Panc1 (cell line): ENCODE results near the gene COX7B2. TPM values are rescaled to one million over a fixed set of nuclear protein-coding genes. Genes with fewer than 3 reads are reported as not detected.

Source experiments
- ATAC-seq: fragments of 200-7000 bp; cut with Tn5 transposase; 2 replicates; pipeline ENCODE4 v1.9.1; 2020; ENCODE audit warnings: mild to moderate bottlenecking, moderate library complexity
- BruUV-seq: library from RNA; stranded (reverse); fragments of 400-500 nt; replicated peaks from 2 replicates; lab custom pipeline; 2021; lab: Mats Ljungman, UMichigan
- CTCF ChIA-PET: fragments of 300-600 bp; sonication (Branson Sonifier 250); formaldehyde crosslinking; loops from one replicate; lab custom pipeline; 2022; ENCODE audit warnings: antibody characterized with exemption; lab: Charles Lee
- POLR2A ChIA-PET: fragments of 300-600 bp; sonication (Branson Sonifier 250); formaldehyde crosslinking; loops from one replicate; lab custom pipeline; 2022; ENCODE audit warnings: antibody characterized with exemption; lab: Charles Lee
- DNase-seq: peaks from one replicate; pipeline ENCODE4 v3.0.0-alpha.2; 2010; ENCODE audit warnings: low read depth, low spot score
- H3K27ac ChIP-seq: 2 replicates; pipeline ENCODE4 v1.5.1; 2011; ENCODE audit warnings: mild to moderate bottlenecking, low read length, inconsistent platforms
- H3K27me3 ChIP-seq: fragments of 200-500 bp; sonication (Bioruptor generic); 2 replicates; pipeline ENCODE4 v1.6.0; 2014; ENCODE audit warnings: low read length, inconsistent platforms; ENCODE audit not compliant: control insufficient read depth, insufficient read depth
- H3K36me3 ChIP-seq: fragments of 200-500 bp; sonication (Bioruptor generic); 2 replicates; pipeline ENCODE4 v1.5.1; 2014; ENCODE audit warnings: inconsistent platforms, mild to moderate bottlenecking, low read length, moderate library complexity; ENCODE audit not compliant: control insufficient read depth, insufficient read depth
- H3K4me1 ChIP-seq: 2 replicates; pipeline ENCODE4 v1.5.1; 2011; ENCODE audit warnings: inconsistent platforms, mild to moderate bottlenecking, low read length, moderate library complexity; ENCODE audit not compliant: control insufficient read depth, insufficient read depth
- H3K4me3 ChIP-seq, 2 experiments: 2 replicates each; pipeline ENCODE4 v1.5.1; 2011 to 2012; ENCODE audit warnings: low read depth in 2 of 2, low read length in 2 of 2, mild to moderate bottlenecking in 2 of 2, inconsistent platforms in 1 of 2, moderate library complexity in 1 of 2
- H3K9me3 ChIP-seq: fragments of 200-500 bp; sonication (Bioruptor generic); 2 replicates; pipeline ENCODE4 v1.5.1; 2014; ENCODE audit warnings: low read depth, mild to moderate bottlenecking, inconsistent platforms, low read length, moderate library complexity; ENCODE audit not compliant: control insufficient read depth, insufficient read depth
- CTCF ChIP-seq: fragments of 450-650 bp; IDR thresholded peaks from 2 replicates; pipeline ENCODE4 v1.5.1; 2017; ENCODE audit warnings: mild to moderate bottlenecking
- POLR2AphosphoS5 ChIP-seq: IDR thresholded peaks from 2 replicates; pipeline ENCODE4 v1.6.1; 2012; ENCODE audit warnings: mild to moderate bottlenecking, low read depth, low read length, moderate library complexity
- REST ChIP-seq, 2 experiments: IDR thresholded peaks; 2 replicates each; pipeline ENCODE4 v1.6.1; 2011 to 2012; ENCODE audit warnings: low read depth in 2 of 2, control low read depth in 1 of 2, low read length in 1 of 2, mild to moderate bottlenecking in 1 of 2, moderate library complexity in 1 of 2; ENCODE audit not compliant: insufficient read depth in 1 of 2
- SIN3A ChIP-seq: IDR thresholded peaks from 2 replicates; pipeline ENCODE4 v1.6.1; 2012; ENCODE audit warnings: low read depth, mild to moderate bottlenecking, low read length, moderate library complexity, borderline replicate concordance; ENCODE audit not compliant: insufficient read depth
- TCF7L2 ChIP-seq: IDR thresholded peaks from 2 replicates; pipeline ENCODE4 v1.6.1; 2011; ENCODE audit warnings: mild to moderate bottlenecking, low read depth, low read length, inconsistent platforms
- in situ Hi-C: cut with HindIII; loops from 2 replicates; pipeline ENCODE4 v1.10.0; 2016; ENCODE audit warnings: low sequenced_read_pairs, low pct_unique_long_range_greater_than_20kb
- intact Hi-C: fragments of 100-400 bp; cut with micrococcal nuclease; formaldehyde crosslinking; loops from one replicate; pipeline ENCODE4 v1.10.0; 2022; ENCODE audit not compliant: unreplicated experiment
- total RNA-seq: library from RNA; stranded (reverse); gene quantifications from one replicate; pipeline ENCODE4 v1.2.1, GENCODE V29; 2021; ENCODE audit not compliant: unreplicated experiment

The COX7B2 gene
- total RNA-seq, 1 experiment from 2014 or later, result not detected

- ATAC-seq, result no peak
- ChIA-PET CTCF (no interaction called here), POLR2A (no interaction called here)
- Histone ChIP-seq H3K4me3 (no peak overlapping the region), H3K27ac (no peak overlapping the region), H3K36me3 (no peaks in the 10 kb centered on the region), H3K9me3 (no peaks in the 10 kb centered on the region), H3K27me3 (no peaks in the 10 kb centered on the region), H3K4me1 (no peaks in the 10 kb centered on the region)
- intact Hi-C loops (no loop called here), in situ Hi-C loops (no loop called here)
- no TSS peak for BruUV-seq
- DNase-seq, result no peak
- TF ChIP-seq TCF7L2, result no peak
Observed at GRCh38 chr4:46900082-46900481, 9.0 kb downstream of the COX7B2 start.

GRCh38 chr4:46894826-46895225 is 14.2 kb downstream of the COX7B2 start:
- H3K36me3 ChIP-seq, result no peaks in the 10 kb centered on the region
- TF ChIP-seq SIN3A (no peak), POLR2AphosphoS5 (no peak), CTCF (no peak), TCF7L2 (no peak), REST (IDR thresholded peaks at IDR 0.05; ENCODE audit: insufficient read depth in 1 of 2, low read depth in 2 of 2, low read length in 1 of 2) (no peak)
- no peak overlapping the region for H3K4me3 ChIP-seq
- H3K9me3 ChIP-seq, result no peaks in the 10 kb centered on the region
- ChIA-PET CTCF (no interaction called here), POLR2A (no interaction called here)
- BruUV-seq, result no TSS peak
- DNase-seq, result no peak
- H3K4me1 ChIP-seq, result no peaks in the 10 kb centered on the region
- intact Hi-C loops, result no loop called here
- in situ Hi-C loops, result no loop called here
- ATAC-seq, result no peak
- H3K27me3 ChIP-seq, result no peaks in the 10 kb centered on the region
- H3K27ac ChIP-seq, result no peak overlapping the region

- ChIA-PET POLR2A (no interaction called here), CTCF (no interaction called here)
- ATAC-seq, result no peak
- in situ Hi-C loops (no loop called here), intact Hi-C loops (no loop called here)
- BruUV-seq, result no TSS peak
- TF ChIP-seq TCF7L2 (no peak), POLR2AphosphoS5 (no peak), REST (IDR thresholded peaks at IDR 0.05; ENCODE audit: insufficient read depth in 1 of 2, low read depth in 2 of 2, low read length in 1 of 2) (no peak), SIN3A (no peak), CTCF (no peak)
- no peaks in the 10 kb centered on the region for H3K9me3 ChIP-seq
- no peak for DNase-seq
- no peak overlapping the region for H3K27ac ChIP-seq
- H3K4me1 ChIP-seq, result no peaks in the 10 kb centered on the region
- no peaks in the 10 kb centered on the region for H3K27me3 ChIP-seq
- H3K4me3 ChIP-seq, result no peak overlapping the region
- no peaks in the 10 kb centered on the region for H3K36me3 ChIP-seq
Observed at GRCh38 chr4:46890056-46890455, 19.0 kb downstream of the COX7B2 start.
